Chondrocyte (in vitro differentiated cells): Measurements from ENCODE around the gene C1QTNF8. TPM values are rescaled to one million over a fixed set of nuclear protein-coding genes. Genes with fewer than 3 reads are reported as not detected.
"Not testable (repeated sequence)": the region's sequence is repeated elsewhere in the genome, so short reads cannot be mapped to it uniquely, and the experiment has no call there.

ENCODE experiments used
- DNase-seq: peaks from one replicate; pipeline ENCODE4 v3.0.0; 2021; ENCODE audit warnings: mixed read lengths, low spot score
- H3K27ac Mint-ChIP-seq: one replicate; pipeline ENCODE4 v1.8.0; 2021; ENCODE audit warnings: mild to moderate bottlenecking, moderate library complexity, mixed read lengths; ENCODE audit not compliant: unreplicated experiment
- H3K27me3 Mint-ChIP-seq: 2 replicates; pipeline ENCODE4 v1.8.0; 2021; ENCODE audit warnings: low read depth, mixed read lengths
- H3K36me3 Mint-ChIP-seq: 2 replicates; pipeline ENCODE4 v1.8.0; 2021; ENCODE audit warnings: low read depth, mixed read lengths
- H3K4me1 Mint-ChIP-seq: 2 replicates; pipeline ENCODE4 v1.8.0; 2021; ENCODE audit warnings: low read depth, mild to moderate bottlenecking, mixed read lengths
- H3K4me3 Mint-ChIP-seq: one replicate; pipeline ENCODE4 v1.8.0; 2021; ENCODE audit warnings: mild to moderate bottlenecking, moderate library complexity, mixed read lengths; ENCODE audit not compliant: unreplicated experiment
- H3K9me3 Mint-ChIP-seq: 2 replicates; pipeline ENCODE4 v1.8.0; 2021; ENCODE audit warnings: low read depth, mixed read lengths
- CTCF ChIP-seq: fragments of 200-600 bp; sonication (generic); IDR thresholded peaks from 2 replicates; pipeline ENCODE4 v1.5.0; 2021; ENCODE audit warnings: antibody characterized with exemption, mild to moderate bottlenecking, moderate library complexity
- total RNA-seq: library from RNA; stranded (reverse); gene quantifications from 3 replicates; pipeline ENCODE4 v1.2.1, GENCODE V29; 2021

C1QTNF8 gene
- total RNA-seq, 1 donor from 2014 or later, result not detected

- Mint-ChIP-seq H3K9me3 (peaks cover under 1% of the 10 kb centered on the region), H3K27me3 (peaks cover 12% of the 10 kb centered on the region), H3K4me1 (no peaks in the 10 kb centered on the region), H3K36me3 (no peaks in the 10 kb centered on the region), H3K4me3 (no peak overlapping the region), H3K27ac (no peak overlapping the region)
- no peak for DNase-seq
- TF ChIP-seq CTCF, result no peak
Observed at GRCh38 chr16:1090620-1091587, 5.1 kb downstream of the C1QTNF8 start.

GRCh38 chr16:1089822-1090619, 6.0 kb downstream of the C1QTNF8 start:
- H3K9me3 Mint-ChIP-seq, result peaks cover 9% of the 10 kb centered on the region
- TF ChIP-seq CTCF, result no peak
- no peak overlapping the region for H3K4me3 Mint-ChIP-seq
- no peak for DNase-seq
- H3K27me3 Mint-ChIP-seq, result peaks cover 17% of the 10 kb centered on the region
- H3K4me1 Mint-ChIP-seq, result no peaks in the 10 kb centered on the region
- H3K36me3 Mint-ChIP-seq, result peaks cover 2% of the 10 kb centered on the region
- no peak overlapping the region for H3K27ac Mint-ChIP-seq

- H3K4me1 Mint-ChIP-seq, result no peaks in the 10 kb centered on the region
- H3K27me3 Mint-ChIP-seq, result peaks cover 19% of the 10 kb centered on the region
- no peak for TF ChIP-seq CTCF
- peaks cover 14% of the 10 kb centered on the region for H3K9me3 Mint-ChIP-seq
- peaks cover 4% of the 10 kb centered on the region for H3K36me3 Mint-ChIP-seq
- no peak overlapping the region for H3K27ac Mint-ChIP-seq
- no peak for DNase-seq
- H3K4me3 Mint-ChIP-seq, result no peak overlapping the region
Observed at GRCh38 chr16:1089439-1089821, 6.6 kb downstream of the C1QTNF8 start.

GRCh38 chr16:1088295-1089170, 7.5 kb downstream of the C1QTNF8 start:
- H3K9me3 Mint-ChIP-seq, result peaks cover 14% of the 10 kb centered on the region
- no peaks in the 10 kb centered on the region for H3K4me1 Mint-ChIP-seq
- peaks cover 19% of the 10 kb centered on the region for H3K27me3 Mint-ChIP-seq
- no peak overlapping the region for H3K4me3 Mint-ChIP-seq
- H3K36me3 Mint-ChIP-seq, result peaks cover 4% of the 10 kb centered on the region
- no peak overlapping the region for H3K27ac Mint-ChIP-seq
- TF ChIP-seq CTCF, result no peak
- no peak for DNase-seq

GRCh38 chr16:1086443-1086842, 9.6 kb downstream of the C1QTNF8 start:
- DNase-seq, H3K4me1 Mint-ChIP-seq, H3K36me3 Mint-ChIP-seq, H3K27ac Mint-ChIP-seq, H3K4me3 Mint-ChIP-seq: not testable (repeated sequence)
- peaks cover 23% of the 10 kb centered on the region for H3K27me3 Mint-ChIP-seq
- H3K9me3 Mint-ChIP-seq, result peaks cover 14% of the 10 kb centered on the region
